Choroid plexus epithelial cell (primary cell): ENCODE measurements around the gene B3GNT3.

ENCODE experiments used
- DNase-seq: peaks from one replicate; pipeline ENCODE4 v3.0.0-alpha.2; 2010; ENCODE audit warnings: low read depth
- H3K4me3 ChIP-seq: 2 replicates; pipeline ENCODE4 v1.5.1; 2011; ENCODE audit warnings: low read depth, mild to moderate bottlenecking, control low read depth, low read length, moderate library complexity
- CTCF ChIP-seq: conservative IDR thresholded peaks from 2 replicates; pipeline ENCODE4 v1.5.1; 2011; ENCODE audit warnings: low read depth, mild to moderate bottlenecking, control low read depth, inconsistent platforms, low read length, moderate library complexity

The B3GNT3 gene

GRCh38 chr19:17802137-17802858, 7.4 kb downstream of the B3GNT3 start:
- H3K4me3 ChIP-seq, result no peak overlapping the region
- no peak for TF ChIP-seq CTCF
- DNase-seq, result no peak

GRCh38 chr19:17803264-17803896, 8.4 kb downstream of the B3GNT3 start:
- H3K4me3 ChIP-seq, result no peak overlapping the region
- no peak for TF ChIP-seq CTCF
- DNase-seq, result no peak

GRCh38 chr19:17805427-17805826, 10.5 kb downstream of the B3GNT3 start:
- no peak for TF ChIP-seq CTCF
- no peak overlapping the region for H3K4me3 ChIP-seq
- no peak for DNase-seq

GRCh38 chr19:17806945-17807344, 12.0 kb downstream of the B3GNT3 start:
- H3K4me3 ChIP-seq, result no peak overlapping the region
- DNase-seq, result no peak
- no peak for TF ChIP-seq CTCF

GRCh38 chr19:17807731-17808316, 12.9 kb downstream of the B3GNT3 start:
- no peak overlapping the region for H3K4me3 ChIP-seq
- no peak for TF ChIP-seq CTCF
- no peak for DNase-seq

GRCh38 chr19:17811103-17811502, 16.2 kb downstream of the B3GNT3 start:
- no peak overlapping the region for H3K4me3 ChIP-seq
- no peak for DNase-seq
- TF ChIP-seq CTCF, result no peak
